Metanephros (tissue), 1 donor: ENCODE measurements around the gene MSL3. TPM values are rescaled to one million over a fixed set of nuclear protein-coding genes. Genes with fewer than 3 reads are reported as not detected.

Source experiments
- total RNA-seq: library from RNA; depleted of rRNA; stranded (reverse); fragments of >200 nt; gene quantifications from one replicate; pipeline ENCODE4 v1.2.3, GENCODE V29; 2014

MSL3 gene
- total RNA-seq, result 18.9 TPM

DNA sequence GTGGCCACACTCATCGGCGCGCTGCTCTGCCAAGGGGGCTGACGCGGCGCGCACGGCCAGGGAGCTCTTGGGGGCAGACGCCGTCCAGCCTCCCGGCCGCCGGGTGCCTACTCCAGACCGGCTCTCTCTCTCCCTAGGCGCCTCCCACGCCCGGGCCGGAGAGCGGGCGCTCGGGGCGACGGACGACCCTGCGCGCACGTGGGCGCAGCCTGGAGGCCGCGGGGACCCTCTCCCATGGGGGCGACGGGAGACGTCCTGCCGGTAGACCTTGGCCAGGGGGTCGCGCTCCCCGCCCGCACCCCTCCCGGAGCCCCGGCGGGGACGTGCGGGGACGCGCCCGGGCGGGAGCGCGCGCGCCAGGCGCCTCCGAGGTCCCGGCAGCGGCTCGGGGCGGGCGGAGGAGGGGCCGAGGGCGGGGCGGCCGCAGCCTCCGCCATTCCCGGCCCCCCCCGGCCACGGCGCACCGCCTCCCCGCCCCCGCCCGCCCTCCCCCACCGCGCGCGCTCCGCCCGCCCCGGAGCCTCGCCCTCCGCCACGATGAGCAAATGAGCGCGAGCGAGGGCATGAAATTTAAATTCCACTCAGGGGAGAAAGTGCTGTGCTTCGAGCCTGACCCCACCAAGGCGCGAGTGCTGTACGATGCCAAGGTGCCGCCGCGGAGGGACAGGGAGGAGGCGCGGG lies at the start of gene MSL3:
Gene MSL3, plus strand, starts transcription at position 519 of the 681 bp plus-strand sequence. Its CDS starts 27 bp downstream, at position 546.

Other genes with a start within 250 kb of the MSL3 start
- gene ARHGAP6, start 92.3 kb upstream of the MSL3 start, total RNA-seq, result 23.9 TPM